PFSK-1 (cell line): Measurements from ENCODE around the gene NUDT16.

Experiments used
- FOXP2 ChIP-seq: optimal IDR thresholded peaks from 2 replicates; pipeline ENCODE3; 2011; ENCODE audit warnings: borderline replicate concordance, control low read depth, inconsistent platforms; ENCODE audit not compliant: insufficient read depth; ENCODE audit errors: extremely low read length, extremely low read depth
- POLR2AphosphoS5 ChIP-seq: IDR thresholded peaks from 2 replicates; pipeline ENCODE4 v1.6.1; 2012; ENCODE audit warnings: low read depth, mild to moderate bottlenecking, control low read depth, low read length, moderate library complexity
- SIN3A ChIP-seq: IDR thresholded peaks from 2 replicates; pipeline ENCODE4 v1.6.1; 2012; ENCODE audit warnings: mild to moderate bottlenecking, low read length, moderate library complexity, borderline replicate concordance; ENCODE audit not compliant: insufficient read depth
- TAF1 ChIP-seq: IDR thresholded peaks from 2 replicates; pipeline ENCODE4 v1.6.1; 2012; ENCODE audit warnings: low read length, control low read depth, borderline replicate concordance; ENCODE audit not compliant: insufficient read depth

GRCh38 chr3:131348911-131349310 is 32.7 kb upstream of the NUDT16 start:
- TF ChIP-seq SIN3A: no peak
- no peak for TF ChIP-seq FOXP2
- TF ChIP-seq TAF1: no peak
- no peak for TF ChIP-seq POLR2AphosphoS5
